HUDEP-2 (cell line): ENCODE results near the gene PAK4.

Experiments
- DNase-seq, 76 experiments: peaks; one replicate each; lab custom pipeline; 2025; ENCODE audit not compliant: unreplicated experiment in 76 of 76; lab: John Stamatoyannopoulos, UW

PAK4 gene

DNA sequence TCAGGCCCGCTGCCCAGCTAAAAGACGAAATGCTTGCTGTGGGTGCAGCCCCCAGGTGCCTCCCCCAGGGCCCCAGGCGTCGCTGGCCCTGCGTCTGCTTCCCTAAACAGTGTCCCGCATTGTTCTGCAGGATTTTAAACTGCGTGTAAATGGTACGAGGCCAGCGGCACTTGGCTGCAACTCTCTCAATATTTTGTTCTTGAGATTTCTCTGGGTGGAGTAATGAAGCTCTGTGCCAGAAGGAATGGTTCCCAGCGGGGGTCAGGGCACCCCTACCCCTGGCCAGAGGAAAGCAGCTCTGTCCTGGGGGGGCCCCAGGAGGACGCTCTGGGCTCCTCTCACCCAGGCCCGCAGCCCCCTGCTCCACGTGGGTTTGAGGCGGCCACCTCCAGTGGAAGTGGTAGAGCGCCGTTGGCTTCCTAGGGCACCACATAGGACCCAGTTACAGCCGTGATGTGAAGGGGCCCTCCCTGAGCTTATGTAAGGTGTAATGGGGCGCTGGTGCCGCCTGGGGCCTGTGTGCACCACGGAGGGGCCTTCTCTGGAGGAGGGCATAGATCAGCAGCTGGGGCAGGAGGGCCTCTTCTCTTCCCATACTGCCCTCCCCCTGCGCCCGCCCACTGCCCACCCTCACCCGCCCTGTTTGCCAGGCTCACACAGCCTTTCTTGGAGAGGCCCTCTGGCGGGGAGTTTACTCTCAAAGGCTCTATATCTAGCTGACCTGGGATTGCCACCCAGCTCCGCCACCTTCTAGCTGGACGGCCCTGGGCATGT is 19.8 kb downstream of the PAK4 start:
- peak in 13 of 76 experiments; percentile 15 to 57 (median 35) for DNase-seq

DNA sequence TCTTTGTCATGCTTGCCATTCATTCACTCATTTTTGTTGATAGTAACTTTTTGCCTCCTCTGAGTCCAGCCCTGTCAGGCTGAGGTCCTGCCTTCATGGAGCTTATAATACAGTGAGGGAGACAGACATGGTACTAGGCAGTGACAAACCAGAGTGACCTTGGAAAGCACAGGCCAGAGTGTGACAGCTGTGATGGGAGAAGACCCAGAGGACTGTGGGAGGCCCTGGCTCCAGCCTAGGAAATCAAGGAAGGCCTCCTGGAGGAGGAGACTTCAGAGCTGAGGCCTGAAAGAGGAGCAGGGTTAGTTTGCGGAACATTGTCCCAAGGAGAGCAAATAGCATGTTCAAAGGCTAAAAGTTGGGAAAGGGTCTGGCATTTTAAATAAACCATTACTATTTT is 20.5 kb downstream of the PAK4 start:
- no peak for DNase-seq

- no peak for DNase-seq
Observed at GRCh38 chr19:39146686-39147450, 21.3 kb downstream of the PAK4 start.

DNA sequence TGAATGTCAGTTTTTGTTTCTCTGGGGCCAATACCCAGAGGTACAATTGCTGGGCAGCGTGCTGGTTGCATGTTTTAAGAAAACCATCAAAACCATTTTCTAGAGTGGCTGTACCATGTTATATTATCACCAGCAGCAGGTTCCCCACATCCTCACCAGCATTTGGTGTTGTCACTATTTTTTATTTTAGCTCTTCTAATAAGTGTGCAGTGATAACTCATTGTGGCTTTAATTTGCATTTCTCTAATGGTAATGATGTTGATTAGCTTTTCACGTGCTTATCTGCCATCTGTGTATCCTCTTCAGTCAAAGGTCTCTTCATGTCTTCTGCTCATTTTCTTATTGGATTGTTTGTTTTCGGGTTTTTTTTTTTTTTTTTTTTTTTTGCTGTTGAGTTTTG is 21.9 kb downstream of the PAK4 start:
- no peak for DNase-seq

- no peak for DNase-seq
Observed at GRCh38 chr19:39148939-39149529, 23.4 kb downstream of the PAK4 start.

DNA sequence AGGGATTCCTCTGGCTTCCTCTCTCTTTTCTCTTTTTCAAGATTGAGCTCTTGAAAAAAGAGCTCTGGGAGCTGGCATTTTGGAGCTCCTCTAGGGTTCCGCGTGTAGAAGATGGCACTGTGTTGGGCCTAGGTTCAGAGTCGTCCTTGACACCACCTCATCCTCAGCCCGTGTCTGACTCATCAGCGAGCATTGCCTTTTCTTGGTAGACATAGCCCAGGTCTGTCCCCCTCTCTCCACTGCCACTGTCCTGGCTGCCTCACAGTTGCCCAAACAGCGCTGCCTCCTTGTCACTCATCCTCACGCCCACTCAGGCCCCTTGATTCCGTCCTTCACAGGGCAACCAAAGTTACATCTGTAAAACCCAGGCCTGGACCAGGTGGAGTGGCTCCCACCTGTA is 24.6 kb downstream of the PAK4 start:
- peak in 17 of 76 experiments; percentile 17 to 65 (median 33) for DNase-seq

DNA sequence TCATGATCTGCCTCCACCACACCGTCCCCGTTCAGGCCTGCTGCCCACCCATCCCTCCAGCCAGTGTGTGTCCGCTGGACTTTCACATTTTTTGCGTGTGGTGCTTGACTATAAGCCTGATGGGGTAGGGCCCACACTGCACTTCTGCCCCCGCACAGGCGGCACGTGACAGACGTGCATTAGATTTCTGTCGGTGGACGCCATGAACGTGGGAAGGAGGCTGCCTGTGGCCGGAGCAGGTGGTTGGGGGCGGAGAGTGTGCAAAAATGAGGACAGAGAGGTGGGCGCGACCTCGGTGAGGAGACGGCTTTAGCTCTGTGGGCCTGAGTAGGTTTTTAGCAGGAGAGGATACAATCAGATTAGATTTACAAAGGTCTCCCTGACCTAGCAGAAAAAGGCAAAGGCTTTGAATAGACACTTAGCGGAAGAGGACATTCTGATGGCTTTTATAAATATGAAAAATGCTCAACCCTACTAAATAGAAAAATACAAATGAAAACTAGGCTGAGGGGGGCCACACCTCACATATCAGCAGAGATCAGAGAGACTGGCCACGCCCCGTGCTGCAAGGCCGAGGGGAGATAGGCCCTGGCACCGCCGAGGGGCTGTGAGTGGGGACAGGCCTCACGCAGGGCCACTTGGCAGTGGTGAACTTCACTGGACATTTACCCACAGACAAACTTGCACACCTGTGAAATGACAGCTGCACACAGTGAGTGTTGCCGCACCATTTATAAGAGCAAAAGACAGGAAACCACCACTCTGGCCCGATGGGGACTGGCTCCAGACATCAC is 25.4 kb downstream of the PAK4 start:
- DNase-seq, result peak in 66 of 76 experiments; percentile 17 to 76 (median 55)

GRCh38 chr19:39152066-39152465 is 26.5 kb downstream of the PAK4 start:
- DNase-seq, result no peak

DNA sequence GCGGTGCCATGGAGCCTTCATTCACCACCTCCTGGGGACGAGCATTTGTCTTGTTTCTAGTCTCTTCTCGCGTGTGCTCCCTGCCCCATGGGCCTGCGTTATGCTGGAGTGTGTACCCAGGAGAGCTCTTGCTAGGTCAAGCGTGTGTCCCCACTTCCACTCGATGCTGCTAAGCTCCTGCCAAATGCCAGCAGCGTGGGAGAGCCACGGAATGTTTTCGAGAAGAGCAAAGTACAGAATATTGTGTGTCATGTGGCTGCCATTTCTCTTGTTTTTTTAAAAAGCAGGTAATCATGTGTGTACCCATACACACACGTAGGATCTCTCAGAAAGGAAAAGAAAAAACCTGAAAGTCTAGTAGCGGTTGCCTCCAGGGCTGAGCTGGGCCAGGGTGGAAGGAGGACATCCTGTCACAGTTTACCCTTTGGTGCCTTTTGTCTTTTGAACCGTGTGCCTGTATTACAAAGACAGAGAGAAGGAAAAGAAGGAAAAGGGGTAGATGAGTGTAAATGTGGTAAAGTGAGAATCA is 28.6 kb downstream of the PAK4 start:
- DNase-seq, result no peak

DNA sequence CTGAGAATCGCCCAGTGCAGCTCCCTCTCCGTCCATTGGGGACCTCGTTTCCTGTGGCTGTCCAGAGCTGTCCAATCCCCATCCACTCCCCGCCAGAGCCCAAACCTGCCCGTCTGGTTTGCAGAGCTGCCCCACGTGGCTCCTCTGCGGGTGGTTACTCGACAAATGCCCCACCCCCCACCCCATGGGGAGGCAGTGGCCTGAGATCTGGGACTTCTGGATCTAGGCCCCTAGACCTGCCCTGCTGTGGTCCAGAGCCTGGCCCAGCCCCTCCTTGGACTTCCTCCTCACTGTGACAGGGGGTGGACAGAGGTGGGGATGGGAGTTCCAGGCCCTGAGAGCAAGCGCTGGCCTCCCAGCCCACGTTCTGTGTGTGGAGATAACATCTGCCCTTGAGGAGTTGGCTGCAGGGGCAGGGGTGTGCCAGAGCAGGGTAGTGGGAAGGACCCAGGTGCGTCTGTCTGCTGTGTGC is 29.1 kb downstream of the PAK4 start:
- peak in 71 of 76 experiments; percentile 35 to 94 (median 72) for DNase-seq

DNA sequence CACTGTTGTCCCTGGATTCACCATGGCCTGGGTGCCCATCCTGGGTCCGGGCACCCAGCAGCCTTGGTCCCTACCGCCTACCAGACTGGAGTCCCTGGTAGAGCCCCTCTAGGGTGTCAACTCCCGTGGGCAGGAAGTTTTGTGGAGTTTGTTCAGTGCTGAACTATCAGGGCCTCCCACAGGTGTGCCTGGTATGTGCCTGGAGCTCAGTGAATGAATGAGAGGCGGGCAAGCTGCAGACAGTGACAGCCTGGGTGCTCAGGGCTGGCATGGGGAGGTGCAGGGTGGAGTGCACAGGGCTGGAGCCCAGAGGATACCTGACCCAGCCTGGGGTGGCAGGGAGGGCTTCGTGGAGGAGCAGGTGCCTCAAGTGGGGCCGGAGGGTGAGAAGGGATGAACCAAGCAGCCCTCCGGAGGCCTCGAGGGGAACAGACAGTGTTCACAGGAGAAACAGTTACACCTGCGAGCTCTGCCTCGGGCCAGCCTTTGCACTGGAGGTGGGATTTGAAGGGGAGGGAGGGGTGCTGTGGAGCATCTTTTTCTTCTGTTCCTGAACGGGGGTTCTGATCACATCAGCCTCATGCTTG is 29.6 kb downstream of the PAK4 start:
- peak in 2 of 76 experiments; percentile 46 to 76 for DNase-seq

DNA sequence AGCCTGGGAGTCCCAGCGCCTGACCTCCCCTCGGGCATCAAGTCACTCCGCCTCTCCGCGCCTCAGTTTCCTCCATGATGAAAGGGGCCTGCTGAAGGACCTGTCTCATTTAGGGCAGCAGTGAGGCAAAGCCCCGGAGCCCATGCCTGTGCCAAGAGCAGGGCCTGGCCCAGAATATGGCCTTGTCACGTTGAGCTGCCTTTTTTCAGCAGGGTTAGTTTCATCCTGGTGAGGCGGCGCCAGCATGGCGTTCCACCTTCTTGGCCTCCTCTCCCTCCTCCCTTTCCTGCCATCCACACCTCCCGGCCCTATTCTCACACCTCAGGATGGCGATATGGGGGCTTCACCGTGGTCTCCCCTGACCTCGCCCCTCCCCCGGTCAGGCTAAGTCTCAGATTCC is 30.2 kb downstream of the PAK4 start:
- DNase-seq, result peak in 3 of 76 experiments; percentile 20 to 62 (median 24)

- peak in 57 of 76 experiments; percentile 25 to 85 (median 59) for DNase-seq
Observed at GRCh38 chr19:39156326-39157230, 31.0 kb downstream of the PAK4 start.

GRCh38 chr19:39157275-39157996 is 31.9 kb downstream of the PAK4 start:
- DNase-seq, result no peak

DNA sequence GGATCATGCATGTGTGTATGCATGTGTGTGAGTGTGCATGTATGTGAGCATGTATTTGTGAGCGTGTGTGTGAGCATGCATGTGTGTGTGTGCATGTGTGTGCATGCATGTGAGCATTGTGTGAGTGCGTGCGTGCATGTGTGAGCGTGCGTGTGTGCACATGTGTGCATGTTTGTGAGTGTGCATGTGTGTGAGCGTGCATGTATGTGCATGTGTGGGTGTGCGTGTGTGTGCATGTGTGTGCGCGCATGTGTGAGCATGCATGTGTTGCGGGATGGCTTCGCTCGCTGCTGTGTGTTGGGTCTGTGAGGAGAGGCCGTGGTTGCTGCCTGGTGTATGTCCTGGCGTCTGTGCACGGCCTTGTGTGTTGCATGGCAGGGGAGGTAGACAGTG is 32.4 kb downstream of the PAK4 start:
- DNase-seq, result no peak

GRCh38 chr19:39158646-39159260 is 33.2 kb downstream of the PAK4 start:
- DNase-seq, result peak in 12 of 76 experiments; percentile 14 to 47 (median 20)

- no peak for DNase-seq
Observed at GRCh38 chr19:39160523-39160861, 34.9 kb downstream of the PAK4 start.
